B cell (primary cell): Measurements from ENCODE around the gene DNAH2. TPM values are rescaled to one million over a fixed set of nuclear protein-coding genes. Genes with fewer than 3 reads are reported as not detected.
A peak's percentile ranks its signal among the peaks of the same experiment; 100 is the strongest.

Experiments used
- ATAC-seq: fragments of 200-7000 bp; cut with Tn5 transposase; one replicate; pipeline ENCODE4 v1.10.0; 2021; ENCODE audit warnings: low read depth, mild to moderate bottlenecking, moderate number of reproducible peaks, moderate library complexity
- CTCF ChIA-PET: fragments of 350-600 bp; sonication (Branson Sonifier 250); formaldehyde crosslinking; loops from one replicate; lab custom pipeline; 2021; ENCODE audit warnings: antibody characterized with exemption, inconsistent platforms; lab: Charles Lee
- POLR2A ChIA-PET: fragments of 350-600 bp; sonication (Branson Sonifier 250); formaldehyde crosslinking; loops from one replicate; lab custom pipeline; 2021; ENCODE audit warnings: antibody characterized with exemption; lab: Charles Lee
- DNase-seq: peaks from one replicate; pipeline ENCODE4 v3.0.0; 2013
- H2AFZ ChIP-seq: 2 replicates; pipeline ENCODE4 v1.6.1; 2012; ENCODE audit warnings: mild to moderate bottlenecking, low read depth, low read length; ENCODE audit not compliant: insufficient read depth, poor library complexity, severe bottlenecking
- H3K27ac ChIP-seq, 2 donors: 1 replicate in 1 of 2; 2 replicates in 1 of 2; pipeline ENCODE4 v1.5.1; 2012 to 2013; ENCODE audit warnings: low read length in 2 of 2, mild to moderate bottlenecking in 2 of 2, moderate library complexity in 1 of 2
- H3K27me3 ChIP-seq, 4 experiments: fragments of 200-600 bp in 1 of 4; sonication (generic) in 1 of 4; replicated peaks in 1 of 4; 1 replicate in 2 of 4; 2 replicates in 2 of 4; pipeline versions ENCODE4 v1.6.1 to v1.7.0; 2013 to 2016; ENCODE audit warnings: low read length in 3 of 4, mild to moderate bottlenecking in 2 of 4, mixed read lengths in 1 of 4, moderate library complexity in 1 of 4; ENCODE audit not compliant: insufficient read depth in 4 of 4, control insufficient read depth in 3 of 4; ENCODE audit errors: control extremely low read depth in 1 of 4
- H3K36me3 ChIP-seq, 2 experiments: replicated peaks in 1 of 2; 1 replicate in 1 of 2; 2 replicates in 1 of 2; pipeline versions ENCODE4 v1.6.1 to v1.7.1; 2013; ENCODE audit warnings: low read length in 1 of 2; ENCODE audit not compliant: insufficient read depth in 2 of 2, control insufficient read depth in 1 of 2; ENCODE audit errors: control extremely low read depth in 1 of 2, extremely low read depth in 1 of 2
- H3K4me1 ChIP-seq, 2 donors: fragments of 200-600 bp in 1 of 2; sonication (generic) in 1 of 2; 1 replicate in 1 of 2; 2 replicates in 1 of 2; pipeline versions ENCODE4 v1.5.1 to v1.6.1; 2013 to 2017; ENCODE audit warnings: low read length in 2 of 2; ENCODE audit not compliant: control insufficient read depth in 2 of 2, insufficient read depth in 2 of 2
- H3K4me2 ChIP-seq: replicated peaks from 2 replicates; pipeline ENCODE3; 2012; ENCODE audit warnings: mild to moderate bottlenecking, low read depth, low read length; ENCODE audit not compliant: poor library complexity, severe bottlenecking
- H3K4me3 ChIP-seq, 5 experiments: fragments of 200-600 bp in 1 of 5; sonication (generic) in 1 of 5; 1 replicate in 3 of 5; 2 replicates in 2 of 5; pipeline versions ENCODE4 v1.5.1 to v1.7.0; 2011 to 2016; ENCODE audit warnings: low read length in 4 of 5, mild to moderate bottlenecking in 4 of 5, low read depth in 2 of 5, control low read depth in 1 of 5, moderate library complexity in 1 of 5; ENCODE audit not compliant: insufficient read depth in 1 of 5; ENCODE audit errors: control extremely low read depth in 1 of 5, extremely low read depth in 1 of 5
- H3K79me2 ChIP-seq: fragments of 200-600 bp; sonication (generic); one replicate; pipeline ENCODE4 v1.6.0; 2016; ENCODE audit warnings: low read length; ENCODE audit not compliant: control insufficient read depth, insufficient read depth
- H3K9ac ChIP-seq: fragments of 200-600 bp; sonication (generic); 2 replicates; pipeline ENCODE4 v1.6.1; 2017; ENCODE audit warnings: mild to moderate bottlenecking, low read length, moderate library complexity
- H3K9me3 ChIP-seq, 3 donors: one replicate each; pipeline versions ENCODE4 v1.6.1 to v1.7.1; 2013; ENCODE audit warnings: low read length in 2 of 3; ENCODE audit not compliant: control insufficient read depth in 2 of 3, insufficient read depth in 1 of 3; ENCODE audit errors: control extremely low read depth in 1 of 3
- H4K20me1 ChIP-seq: 2 replicates; pipeline ENCODE4 v1.6.0; 2012; ENCODE audit warnings: mild to moderate bottlenecking, low read length; ENCODE audit not compliant: insufficient read depth, control insufficient read depth, poor library complexity, severe bottlenecking
- H3K27ac Mint-ChIP-seq: one replicate; pipeline ENCODE4 v1.8.0; 2021; ENCODE audit warnings: mixed read lengths
- H3K27me3 Mint-ChIP-seq: one replicate; pipeline ENCODE4 v1.8.0; 2021; ENCODE audit warnings: mixed read lengths
- H3K4me1 Mint-ChIP-seq: one replicate; pipeline ENCODE4 v1.8.0; 2021; ENCODE audit warnings: mixed read lengths
- H3K4me3 Mint-ChIP-seq: one replicate; pipeline ENCODE4 v1.8.0; 2021; ENCODE audit warnings: mixed read lengths
- H3K9me3 Mint-ChIP-seq: one replicate; pipeline ENCODE4 v1.8.0; 2022; ENCODE audit warnings: mixed read lengths; ENCODE audit not compliant: insufficient read depth
- EZH2 ChIP-seq: IDR thresholded peaks from 2 replicates; pipeline ENCODE4 v1.6.1; 2012; ENCODE audit warnings: borderline replicate concordance, low read depth, mild to moderate bottlenecking, moderate library complexity, low read length; ENCODE audit not compliant: insufficient read depth, poor library complexity, severe bottlenecking
- WGBS: methylation state at CpG from one replicate; pipeline ENCODE4 v1.1.5; 2013; ENCODE audit warnings: missing lambda C conversion rate; ENCODE audit not compliant: insufficient coverage; 5-methylcytosine and 5-hydroxymethylcytosine counted together
- intact Hi-C: fragments of 100-400 bp; cut with micrococcal nuclease; formaldehyde crosslinking; loops from one replicate; pipeline ENCODE4 v1.10.0; 2022
- polyA plus RNA-seq: library from polyadenylated mRNA; depleted of rRNA; stranded (reverse); fragments of >200 nt; gene quantifications from 2 replicates; pipeline ENCODE4 v1.2.3, GENCODE V29; 2012
- total RNA-seq, 2 donors: library from RNA; stranded (reverse); fragments of 120-200 nt in 1 of 2; gene quantifications; 1 replicate in 1 of 2; 2 replicates in 1 of 2; pipeline versions ENCODE4 v1.2.3 to v1.2.4, GENCODE V29; 2013 to 2022
- TF ChIP-seq, protein P1 (sequence below): fragments of 200-600 bp; IDR thresholded peaks from one replicate; pipeline ENCODE4 v1.8.0; 2022; ENCODE audit warnings: antibody characterized with exemption, mild to moderate bottlenecking

The DNAH2 gene
- total and polyA plus RNA-seq, 2 donors (not counting 1 experiment from before 2014, with no cell fraction given), result 0.03 TPM; not detected in 1

- H3K27ac Mint-ChIP-seq, result no peak overlapping the region
- Histone ChIP-seq H2AFZ (no peak overlapping the region), H3K9me3 (peaks cover 0 to 3% (median 0%) of the 10 kb centered on the region in 3 donors), H3K27me3 (peaks cover 0 to 82% (median 40%) of the 10 kb centered on the region in 4 experiments), H3K4me2 (peak overlapping the region; percentile 92), H3K36me3 (no peaks in the 10 kb centered on the region), H3K4me1 (peaks cover 20 to 26% of the 10 kb centered on the region in 2 donors), H3K79me2 (no peaks in the 10 kb centered on the region), H3K9ac (no peak overlapping the region), H4K20me1 (no peaks in the 10 kb centered on the region), H3K4me3 (no peak overlapping the region), H3K27ac (no peak overlapping the region)
- CTCF ChIA-PET, result interaction anchor here (1.2 kb wide), 1 partner anchor 10 kb away, joined by 3 read pairs; no protein-coding TSS in a partner anchor
- H3K9me3 Mint-ChIP-seq, result no peaks in the 10 kb centered on the region
- H3K4me1 Mint-ChIP-seq, result peaks cover 25% of the 10 kb centered on the region
- H3K4me3 Mint-ChIP-seq, result peak overlapping the region; percentile 50
- peaks cover 71% of the 10 kb centered on the region for H3K27me3 Mint-ChIP-seq
- no peak for ATAC-seq
- TF ChIP-seq, protein P1, sequence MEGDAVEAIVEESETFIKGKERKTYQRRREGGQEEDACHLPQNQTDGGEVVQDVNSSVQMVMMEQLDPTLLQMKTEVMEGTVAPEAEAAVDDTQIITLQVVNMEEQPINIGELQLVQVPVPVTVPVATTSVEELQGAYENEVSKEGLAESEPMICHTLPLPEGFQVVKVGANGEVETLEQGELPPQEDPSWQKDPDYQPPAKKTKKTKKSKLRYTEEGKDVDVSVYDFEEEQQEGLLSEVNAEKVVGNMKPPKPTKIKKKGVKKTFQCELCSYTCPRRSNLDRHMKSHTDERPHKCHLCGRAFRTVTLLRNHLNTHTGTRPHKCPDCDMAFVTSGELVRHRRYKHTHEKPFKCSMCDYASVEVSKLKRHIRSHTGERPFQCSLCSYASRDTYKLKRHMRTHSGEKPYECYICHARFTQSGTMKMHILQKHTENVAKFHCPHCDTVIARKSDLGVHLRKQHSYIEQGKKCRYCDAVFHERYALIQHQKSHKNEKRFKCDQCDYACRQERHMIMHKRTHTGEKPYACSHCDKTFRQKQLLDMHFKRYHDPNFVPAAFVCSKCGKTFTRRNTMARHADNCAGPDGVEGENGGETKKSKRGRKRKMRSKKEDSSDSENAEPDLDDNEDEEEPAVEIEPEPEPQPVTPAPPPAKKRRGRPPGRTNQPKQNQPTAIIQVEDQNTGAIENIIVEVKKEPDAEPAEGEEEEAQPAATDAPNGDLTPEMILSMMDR, result no peak
- TF ChIP-seq EZH2, result no peak
- WGBS, result 54% methylated on average over 12 of the region's 20 CpGs
- no peak for DNase-seq
- intact Hi-C loops, result no loop called here
- POLR2A ChIA-PET, result no interaction called here
These were observed 1.3 kb upstream of the DNAH2 start for GRCh38 chr17:7715936-7716886.
